WERI-Rb-1 (cell line): ENCODE results near the gene ESPL1.
A peak's percentile ranks its signal among the peaks of the same experiment; 100 is the strongest.

Experiments
- DNase-seq: peaks from one replicate; pipeline ENCODE4 v3.0.0-alpha.2; 2020
- H3K27ac ChIP-seq: fragments of 250-450 bp; sonication (Bioruptor Pico); 2 replicates; pipeline ENCODE4 v1.5.1; 2020; ENCODE audit warnings: mild to moderate bottlenecking, moderate library complexity
- H3K27me3 ChIP-seq: fragments of 250-450 bp; sonication (Bioruptor Pico); 2 replicates; pipeline ENCODE4 v1.5.1; 2021; ENCODE audit warnings: mild to moderate bottlenecking, low read depth, moderate library complexity; ENCODE audit not compliant: insufficient read depth, severe bottlenecking
- H3K36me3 ChIP-seq: fragments of 250-450 bp; sonication (Bioruptor Pico); 2 replicates; pipeline ENCODE4 v1.5.1; 2020; ENCODE audit warnings: mild to moderate bottlenecking, moderate library complexity
- H3K4me3 ChIP-seq: 2 replicates; pipeline ENCODE4 v1.5.1; 2011; ENCODE audit warnings: low read depth, mild to moderate bottlenecking, control low read depth, low read length
- H3K9me3 ChIP-seq: fragments of 250-450 bp; sonication (Bioruptor Pico); 2 replicates; pipeline ENCODE4 v1.5.1; 2021; ENCODE audit warnings: mild to moderate bottlenecking, moderate library complexity; ENCODE audit not compliant: severe bottlenecking
- TF ChIP-seq, protein P1 (sequence below): IDR thresholded peaks from 2 replicates; pipeline ENCODE4 v1.5.1; 2011; ENCODE audit warnings: low read depth, mild to moderate bottlenecking, control low read depth, inconsistent platforms, low read length

ESPL1 gene

DNA sequence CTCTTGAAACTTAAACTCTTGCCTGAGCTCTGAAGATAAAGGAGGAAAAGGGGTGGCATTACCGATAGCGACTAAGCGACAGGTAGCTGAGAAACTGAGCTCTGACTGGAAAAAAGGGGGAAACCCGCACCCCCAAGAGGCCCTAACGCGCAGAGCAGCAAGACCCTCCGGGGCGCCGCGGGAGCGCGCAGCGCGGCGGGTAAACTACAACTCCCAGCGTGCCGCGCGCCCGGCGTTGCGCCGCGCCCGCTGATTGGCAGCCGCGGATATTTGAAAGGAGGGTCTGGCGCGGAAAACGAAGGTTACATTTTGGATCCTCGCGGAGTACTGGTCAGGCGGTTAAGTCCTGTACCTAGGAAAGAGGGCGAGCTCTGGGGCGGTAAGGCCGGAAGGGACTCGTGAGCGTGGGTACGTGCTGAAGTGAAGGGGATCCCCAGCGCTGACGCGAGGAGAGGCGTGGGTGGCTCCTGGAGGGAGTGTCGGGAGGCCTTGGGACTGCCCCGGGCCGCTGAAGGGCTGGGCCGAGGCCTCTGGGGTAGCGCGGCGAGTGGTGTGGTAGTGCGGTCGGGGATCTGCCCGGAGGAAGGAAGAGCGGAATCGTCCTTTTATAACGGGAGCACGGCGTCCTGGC is at the start of gene ESPL1:
Gene ESPL1 (plus strand): TSS at position 301 of the 631 bp plus-strand sequence. CDS start 468 bp downstream, outside the sequence.
- peak within 1 kb of the TSS; percentile 83 for H3K27ac ChIP-seq
- H3K27me3 ChIP-seq = no peaks in the 10 kb centered on the region
- TF ChIP-seq, protein P1, sequence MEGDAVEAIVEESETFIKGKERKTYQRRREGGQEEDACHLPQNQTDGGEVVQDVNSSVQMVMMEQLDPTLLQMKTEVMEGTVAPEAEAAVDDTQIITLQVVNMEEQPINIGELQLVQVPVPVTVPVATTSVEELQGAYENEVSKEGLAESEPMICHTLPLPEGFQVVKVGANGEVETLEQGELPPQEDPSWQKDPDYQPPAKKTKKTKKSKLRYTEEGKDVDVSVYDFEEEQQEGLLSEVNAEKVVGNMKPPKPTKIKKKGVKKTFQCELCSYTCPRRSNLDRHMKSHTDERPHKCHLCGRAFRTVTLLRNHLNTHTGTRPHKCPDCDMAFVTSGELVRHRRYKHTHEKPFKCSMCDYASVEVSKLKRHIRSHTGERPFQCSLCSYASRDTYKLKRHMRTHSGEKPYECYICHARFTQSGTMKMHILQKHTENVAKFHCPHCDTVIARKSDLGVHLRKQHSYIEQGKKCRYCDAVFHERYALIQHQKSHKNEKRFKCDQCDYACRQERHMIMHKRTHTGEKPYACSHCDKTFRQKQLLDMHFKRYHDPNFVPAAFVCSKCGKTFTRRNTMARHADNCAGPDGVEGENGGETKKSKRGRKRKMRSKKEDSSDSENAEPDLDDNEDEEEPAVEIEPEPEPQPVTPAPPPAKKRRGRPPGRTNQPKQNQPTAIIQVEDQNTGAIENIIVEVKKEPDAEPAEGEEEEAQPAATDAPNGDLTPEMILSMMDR = peak; percentile 39
- peaks cover 41% of the 10 kb centered on the region for H3K36me3 ChIP-seq
- peak; percentile 81 for DNase-seq
- no peaks in the 10 kb centered on the region for H3K9me3 ChIP-seq
- H3K4me3 ChIP-seq = peak within 1 kb of the TSS; percentile 83

DNA sequence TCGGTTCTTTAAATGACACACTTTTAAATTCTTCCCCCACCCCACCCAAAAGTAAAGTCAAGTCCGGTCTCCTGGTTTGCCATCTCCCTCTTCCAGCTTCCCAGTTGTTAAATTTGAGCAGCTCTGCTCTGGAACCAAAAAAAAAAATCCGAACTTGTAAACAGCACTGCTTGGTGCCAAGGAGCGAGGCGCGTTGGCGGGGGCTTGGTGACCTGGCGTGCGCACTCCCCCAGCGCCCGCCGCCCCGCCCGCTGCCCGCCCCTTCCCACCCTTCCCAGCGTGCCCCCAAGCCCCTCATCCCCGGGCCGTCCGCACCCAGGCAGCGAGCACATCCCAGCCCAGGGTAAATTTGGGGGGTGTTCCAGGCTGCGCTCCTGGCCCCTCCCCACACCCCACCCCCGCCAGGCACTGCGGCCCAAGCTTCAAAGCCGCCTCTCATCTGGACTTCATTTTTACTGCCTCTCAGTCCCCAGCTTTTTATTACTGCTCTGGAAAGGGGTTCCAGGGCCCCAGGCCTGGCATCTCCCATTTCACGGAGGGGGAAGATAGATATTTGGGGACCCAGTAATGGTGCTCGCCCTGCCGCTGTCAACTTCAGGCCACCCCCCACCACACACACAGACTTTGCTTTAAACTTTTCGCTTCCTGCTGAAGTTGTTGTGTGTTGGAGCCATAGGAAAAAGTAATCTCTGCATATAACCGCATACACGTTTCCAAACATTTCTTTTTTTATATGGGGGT is 49.4 kb upstream of the ESPL1 start:
- TF ChIP-seq, protein P1 = no peak
- no peaks in the 10 kb centered on the region; the same call in 1 of the 2 replicates for H3K36me3 ChIP-seq
- no peaks in the 10 kb centered on the region for H3K27me3 ChIP-seq
- H3K27ac ChIP-seq = no peak overlapping the region
- no peak overlapping the region for H3K4me3 ChIP-seq
- DNase-seq = no peak
- H3K9me3 ChIP-seq = no peaks in the 10 kb centered on the region

DNA sequence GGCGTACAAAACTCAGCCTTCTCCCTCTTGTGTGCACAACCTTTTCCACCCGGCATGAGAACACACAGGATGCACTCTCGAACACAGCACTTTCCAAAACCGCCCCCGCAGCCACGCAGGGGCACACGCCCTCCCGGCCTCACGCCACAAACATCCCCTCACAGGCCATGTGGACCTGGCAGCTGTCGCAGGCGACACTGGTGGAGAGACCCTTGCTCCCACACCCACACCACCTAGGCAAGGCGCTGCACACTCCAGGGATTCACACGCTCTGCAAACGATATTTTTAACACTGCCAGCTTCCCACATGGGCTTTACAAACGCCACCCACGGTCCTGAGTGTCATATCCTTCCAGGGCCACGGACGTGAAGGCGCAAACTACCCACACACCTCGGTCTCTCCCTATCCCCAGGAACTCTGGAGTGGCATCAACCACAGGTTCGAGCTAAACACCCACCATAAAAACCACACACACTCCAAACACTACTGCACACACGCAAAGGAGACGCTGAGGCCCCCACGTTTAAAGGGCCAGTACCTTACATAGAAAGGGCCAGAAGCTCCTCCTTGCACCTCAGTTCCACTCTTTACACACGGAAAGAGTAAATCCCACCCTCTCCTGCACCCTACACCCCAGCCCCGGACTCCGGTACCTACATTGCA is 48.7 kb upstream of the ESPL1 start:
- no peaks in the 10 kb centered on the region for H3K27me3 ChIP-seq
- H3K4me3 ChIP-seq = peak overlapping the region; percentile 59
- no peak for DNase-seq
- no peaks in the 10 kb centered on the region for H3K36me3 ChIP-seq
- H3K9me3 ChIP-seq = no peaks in the 10 kb centered on the region
- TF ChIP-seq, protein P1 = no peak
- H3K27ac ChIP-seq = no peak overlapping the region

DNA sequence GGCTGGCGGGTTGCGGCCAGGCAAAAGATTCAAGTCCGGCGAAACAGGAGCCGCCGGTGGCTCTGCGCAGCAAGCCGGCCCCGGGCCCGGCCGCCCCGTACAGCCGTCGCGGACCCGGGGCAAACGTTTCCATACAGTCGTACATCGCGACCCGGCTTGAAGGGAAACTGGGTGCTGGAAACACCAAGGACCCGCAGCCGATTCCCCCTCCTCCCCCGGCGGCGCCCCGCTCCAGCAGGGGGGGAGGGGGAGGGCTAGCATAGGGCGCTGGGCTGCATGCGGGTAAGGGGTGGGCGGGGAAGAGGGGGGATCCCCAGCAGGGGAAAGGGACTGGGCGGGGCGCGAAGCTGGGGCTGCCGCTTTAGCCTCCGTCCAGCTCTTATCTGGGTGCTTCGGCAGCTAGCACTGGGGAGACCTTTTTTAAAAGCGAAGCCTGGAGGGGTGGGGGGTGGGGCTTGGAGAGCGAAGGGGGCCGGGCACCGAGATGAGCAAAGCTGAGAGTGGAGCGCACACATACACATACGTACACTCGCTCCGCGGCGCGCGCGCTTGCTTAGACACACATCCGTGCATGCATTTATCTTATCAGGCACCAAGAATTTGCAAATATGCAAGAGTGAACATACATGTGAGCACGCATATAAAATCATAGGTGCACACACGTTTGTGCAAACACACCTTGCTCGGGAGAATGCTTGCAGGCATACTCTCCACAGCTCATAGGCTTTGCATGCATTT is 48.0 kb upstream of the ESPL1 start:
- no peaks in the 10 kb centered on the region for H3K36me3 ChIP-seq
- TF ChIP-seq, protein P1 = no peak
- no peaks in the 10 kb centered on the region for H3K9me3 ChIP-seq
- peak; percentile 61 for DNase-seq
- H3K27ac ChIP-seq = peak overlapping the region; percentile 36; the same call in 1 of the 2 replicates
- H3K4me3 ChIP-seq = peak overlapping the region; percentile 59
- no peaks in the 10 kb centered on the region for H3K27me3 ChIP-seq

DNA sequence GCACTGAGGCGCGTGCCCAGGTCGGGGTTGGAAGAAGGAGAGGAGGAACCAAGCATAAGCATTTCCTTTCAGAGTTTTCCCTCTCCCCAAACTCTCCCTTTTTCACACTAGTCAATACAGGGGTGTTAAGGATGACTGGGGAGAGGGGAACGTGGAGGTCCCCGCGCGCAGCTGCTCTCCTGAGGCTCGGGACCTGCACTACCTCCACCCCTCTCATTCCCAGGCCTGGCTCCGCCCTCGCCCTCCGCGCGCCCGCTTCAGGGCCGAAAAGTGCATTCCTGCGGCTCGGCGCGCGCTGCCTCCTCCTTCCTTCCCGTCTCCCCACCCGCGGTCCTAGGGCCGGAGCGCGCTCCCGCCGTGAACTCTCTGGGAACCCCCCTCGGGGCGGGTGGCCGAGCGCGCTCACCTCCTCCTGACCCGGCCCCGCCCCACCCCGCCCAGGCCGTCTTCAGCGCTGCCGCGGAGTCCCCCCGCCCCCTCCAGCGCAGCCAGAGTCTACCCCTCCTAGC is 47.4 kb upstream of the ESPL1 start:
- Histone ChIP-seq H3K4me3 (peak overlapping the region; percentile 59), H3K27ac (peak overlapping the region; percentile 80), H3K27me3 (no peaks in the 10 kb centered on the region), H3K9me3 (no peaks in the 10 kb centered on the region), H3K36me3 (no peaks in the 10 kb centered on the region)
- DNase-seq = peak; percentile 92
- TF ChIP-seq, protein P1 = no peak
